HG03135 (cell line): ENCODE data around the gene SLC38A2.
A peak's percentile ranks its signal among the peaks of the same experiment; 100 is the strongest.

Source experiments
- ATAC-seq: cut with Tn5 transposase; IDR thresholded peaks from one replicate; pipeline ENCODE4 v1.9.1; 2021; ENCODE audit warnings: mild to moderate bottlenecking, moderate library complexity; ENCODE audit not compliant: unreplicated experiment

The SLC38A2 gene

DNA sequence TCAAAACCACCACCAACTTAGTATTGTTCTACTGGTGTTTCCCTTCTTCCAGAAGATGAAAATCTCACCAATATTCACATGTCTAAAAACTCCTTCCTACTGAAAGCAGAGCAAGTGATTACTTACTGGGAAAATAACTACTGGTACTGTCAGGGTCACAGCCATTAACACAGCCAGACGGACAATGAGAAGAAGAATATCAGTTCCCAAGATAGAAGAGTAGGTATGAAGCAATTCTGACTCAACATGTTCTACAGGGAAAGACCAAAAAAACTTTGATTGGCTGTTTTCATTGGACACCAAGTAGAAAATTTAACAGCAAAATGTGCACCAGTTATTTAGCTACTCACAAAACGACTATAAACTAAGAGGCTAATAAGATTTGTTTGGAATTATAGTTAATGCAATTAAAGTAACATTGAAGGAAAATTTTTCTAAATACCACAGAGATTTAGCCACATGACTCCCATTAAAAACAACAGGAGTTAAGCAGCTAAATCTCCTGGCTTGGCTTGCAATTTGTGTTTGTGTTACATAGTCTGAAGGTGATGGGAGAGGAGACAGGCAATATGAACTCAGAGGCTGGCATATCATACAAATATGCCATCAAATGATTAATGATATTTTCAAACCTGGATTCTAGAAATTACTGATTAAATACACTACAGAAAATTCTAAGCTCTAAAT, 9.5 kb downstream of the SLC38A2 start:
- no peak for ATAC-seq

DNA sequence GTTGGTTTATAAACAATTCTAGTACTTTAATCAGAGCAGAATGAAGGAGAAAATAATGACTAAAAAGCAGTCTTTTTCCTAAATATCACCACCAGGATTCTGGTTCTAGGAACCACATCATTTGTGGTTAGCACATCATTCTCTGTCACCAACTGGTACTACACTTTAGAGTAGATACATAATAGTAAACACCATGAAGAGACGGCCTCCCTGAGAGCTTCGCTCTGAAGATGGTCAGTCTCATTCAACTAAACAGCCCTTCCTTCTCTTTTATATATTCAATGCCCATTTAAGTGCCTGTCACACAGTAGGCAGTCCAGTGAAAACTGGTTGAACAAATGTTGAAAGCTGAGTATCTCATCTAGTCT, 10.9 kb downstream of the SLC38A2 start:
- ATAC-seq = no peak

DNA sequence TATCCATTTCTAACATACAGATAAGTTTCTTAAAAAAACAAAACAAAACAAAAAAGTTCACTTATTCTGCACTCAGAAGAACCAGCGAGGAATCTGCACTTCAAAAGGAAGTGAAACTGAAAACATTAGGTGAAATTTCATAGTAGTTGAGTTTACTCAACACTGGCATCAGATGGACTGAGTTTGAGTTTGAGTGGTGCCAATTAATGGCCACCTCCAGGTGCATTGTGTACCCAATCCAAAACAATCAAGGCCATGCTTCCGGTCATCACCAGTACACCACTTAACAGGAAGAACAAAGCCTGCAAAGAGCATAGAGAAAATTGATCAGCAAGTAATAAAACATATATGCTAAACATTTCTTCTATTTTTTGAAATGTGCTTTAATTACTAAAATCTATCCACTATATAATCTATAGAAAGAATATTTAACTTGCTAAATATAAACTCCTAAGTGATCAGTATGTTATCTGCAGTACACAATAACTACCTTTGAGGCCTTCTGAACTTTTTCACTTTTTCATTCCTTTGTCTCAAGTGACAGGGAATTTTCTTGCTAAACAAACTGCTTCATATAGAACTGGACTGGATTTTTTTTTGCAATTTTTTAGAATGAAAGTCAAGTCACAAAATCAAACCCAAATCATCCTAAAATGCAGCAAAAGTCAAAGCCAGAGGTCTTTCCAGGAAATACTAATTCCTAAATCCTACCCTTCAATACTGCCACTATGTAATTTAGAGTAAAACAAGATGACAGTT, 11.5 kb downstream of the SLC38A2 start:
- peak; percentile 52 for ATAC-seq

DNA sequence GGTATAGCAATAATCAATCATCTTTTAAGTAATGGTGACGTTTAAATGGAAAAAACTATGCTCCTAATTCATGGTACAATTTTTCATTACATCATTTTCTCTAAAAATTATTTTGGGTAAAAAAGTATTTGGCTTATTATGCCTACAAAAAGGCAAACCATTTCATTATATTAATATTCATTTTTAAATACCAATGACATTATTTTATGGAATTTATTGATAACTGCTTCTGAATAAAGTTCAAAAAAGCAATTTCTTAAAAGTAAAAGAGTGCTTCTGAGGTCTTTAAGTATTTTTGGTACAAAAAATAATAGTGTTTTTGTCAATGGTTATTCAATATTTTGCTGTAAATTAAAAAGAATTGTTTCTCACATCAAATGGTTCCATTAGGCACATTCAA, 12.2 kb downstream of the SLC38A2 start:
- ATAC-seq = no peak

DNA sequence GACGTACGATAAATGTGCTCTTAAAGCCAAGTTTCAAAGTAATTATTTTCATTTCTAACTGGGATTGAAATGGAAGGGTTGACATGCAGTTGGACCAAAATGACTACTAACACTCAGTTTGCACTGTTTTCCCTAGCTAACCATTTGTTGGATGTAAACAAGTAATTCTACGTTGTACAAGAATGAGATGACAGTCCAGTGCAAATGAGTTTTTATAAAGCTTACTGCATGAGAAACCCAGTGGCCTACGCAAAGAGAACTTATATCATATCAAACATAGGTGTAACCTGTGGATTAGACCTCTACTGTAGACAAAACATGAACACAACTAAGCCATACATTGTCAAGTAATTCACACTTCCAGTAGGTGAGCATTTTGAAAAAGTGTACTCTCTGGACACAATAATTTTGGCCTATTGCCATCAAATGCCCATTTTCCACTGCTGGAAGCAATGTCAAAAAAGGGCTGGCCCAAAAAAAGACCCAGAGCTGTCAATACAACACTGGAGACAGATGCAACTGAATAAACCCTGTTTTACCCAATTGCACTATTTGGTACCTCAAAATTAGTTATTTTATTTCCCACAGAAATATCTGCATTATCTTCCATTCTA, 12.8 kb downstream of the SLC38A2 start:
- no peak for ATAC-seq

DNA sequence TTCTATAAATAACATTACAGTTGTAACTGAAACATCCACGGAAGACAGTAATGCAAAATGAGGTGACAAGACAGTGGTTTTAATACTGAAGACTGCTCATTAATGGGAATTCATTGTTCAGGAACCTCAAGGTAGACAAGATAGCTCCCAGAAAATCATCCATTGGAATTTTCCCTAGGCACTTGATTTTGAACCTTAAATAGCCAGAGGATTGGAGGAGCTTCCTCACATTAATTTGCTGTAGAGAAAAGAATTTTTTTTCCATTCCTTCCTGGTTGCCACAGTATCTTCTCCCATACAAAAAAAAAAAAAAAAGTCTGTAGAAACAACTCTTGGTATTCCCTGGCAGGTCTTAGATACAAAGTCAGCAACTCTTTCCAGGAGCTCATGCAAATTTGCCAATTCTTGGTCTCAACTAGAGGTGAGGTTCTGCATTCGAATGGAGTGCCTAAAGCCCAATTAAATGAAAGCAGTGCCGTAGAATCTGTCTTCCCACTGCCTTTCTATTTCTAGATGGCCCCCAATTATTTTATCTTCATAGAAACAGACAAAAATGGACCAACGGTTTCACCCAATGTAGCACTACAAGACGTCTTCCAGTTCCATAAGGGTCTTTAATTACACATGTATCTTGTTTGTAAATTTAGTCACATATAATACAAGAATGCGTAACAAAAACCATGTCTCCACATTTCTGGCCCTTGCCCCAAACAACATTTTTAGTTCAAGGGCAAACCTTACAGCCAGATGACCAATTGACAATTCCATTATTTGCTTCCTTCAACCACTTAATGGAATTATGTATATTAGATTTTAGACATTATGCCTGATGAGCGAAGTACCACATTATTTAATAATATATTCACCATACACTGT, 13.5 kb downstream of the SLC38A2 start:
- no peak for ATAC-seq

DNA sequence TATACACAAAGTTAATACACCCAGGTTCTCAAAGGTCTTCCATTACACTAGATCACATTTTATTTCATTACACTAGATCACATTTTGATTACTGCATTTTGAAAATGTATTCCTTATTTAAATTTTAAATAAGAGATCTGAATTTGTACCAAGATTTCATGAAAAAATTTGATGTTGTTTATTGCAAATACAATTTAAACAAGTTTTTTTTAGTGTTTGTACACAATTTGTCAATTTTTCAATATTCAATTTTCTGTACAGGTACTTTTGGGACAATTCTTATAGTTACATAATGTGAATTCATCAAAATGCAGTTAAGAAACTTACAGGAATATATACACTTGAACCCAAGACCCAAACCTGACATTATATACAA, 14.3 kb downstream of the SLC38A2 start:
- ATAC-seq = no peak

DNA sequence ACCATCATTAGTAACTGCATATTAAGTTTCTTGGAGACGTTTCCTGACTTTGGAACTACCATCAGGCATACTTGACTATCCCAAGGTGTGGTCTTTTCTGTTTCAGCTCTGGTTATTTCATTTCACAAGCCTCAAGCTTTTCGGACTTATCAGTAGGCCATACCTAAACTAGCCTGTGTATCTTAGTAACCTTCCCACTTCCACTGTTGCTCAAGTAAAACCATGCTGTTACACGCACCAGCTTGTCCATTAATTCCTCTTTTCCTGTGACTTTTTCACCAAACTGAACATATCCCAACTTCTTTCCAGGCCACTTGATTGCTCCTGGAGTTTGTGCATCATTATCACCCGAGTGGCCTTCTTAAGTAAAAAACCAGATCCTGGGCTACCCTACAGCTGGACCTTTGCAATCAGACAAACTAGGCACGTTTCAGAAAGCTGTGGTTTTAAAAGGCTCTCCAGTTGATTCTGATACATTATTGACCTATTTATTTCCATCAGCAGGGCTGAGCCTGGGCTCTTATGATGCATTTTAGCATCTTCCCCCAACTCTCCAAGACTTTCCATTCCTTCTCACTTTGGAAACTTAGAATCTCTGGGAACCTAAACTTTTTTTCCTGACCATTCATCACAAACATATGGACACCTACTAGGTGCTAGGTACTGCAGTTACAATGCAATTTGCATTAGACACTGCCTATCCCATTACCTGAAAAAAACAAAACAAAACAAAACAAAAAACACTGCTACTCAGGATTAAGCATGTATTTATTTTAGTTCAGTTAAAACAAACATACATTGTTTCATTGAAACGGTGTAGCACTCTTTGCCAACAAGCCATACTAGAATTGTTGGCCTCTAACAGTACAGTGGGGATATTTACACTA, 14.9 kb downstream of the SLC38A2 start:
- no peak for ATAC-seq

DNA sequence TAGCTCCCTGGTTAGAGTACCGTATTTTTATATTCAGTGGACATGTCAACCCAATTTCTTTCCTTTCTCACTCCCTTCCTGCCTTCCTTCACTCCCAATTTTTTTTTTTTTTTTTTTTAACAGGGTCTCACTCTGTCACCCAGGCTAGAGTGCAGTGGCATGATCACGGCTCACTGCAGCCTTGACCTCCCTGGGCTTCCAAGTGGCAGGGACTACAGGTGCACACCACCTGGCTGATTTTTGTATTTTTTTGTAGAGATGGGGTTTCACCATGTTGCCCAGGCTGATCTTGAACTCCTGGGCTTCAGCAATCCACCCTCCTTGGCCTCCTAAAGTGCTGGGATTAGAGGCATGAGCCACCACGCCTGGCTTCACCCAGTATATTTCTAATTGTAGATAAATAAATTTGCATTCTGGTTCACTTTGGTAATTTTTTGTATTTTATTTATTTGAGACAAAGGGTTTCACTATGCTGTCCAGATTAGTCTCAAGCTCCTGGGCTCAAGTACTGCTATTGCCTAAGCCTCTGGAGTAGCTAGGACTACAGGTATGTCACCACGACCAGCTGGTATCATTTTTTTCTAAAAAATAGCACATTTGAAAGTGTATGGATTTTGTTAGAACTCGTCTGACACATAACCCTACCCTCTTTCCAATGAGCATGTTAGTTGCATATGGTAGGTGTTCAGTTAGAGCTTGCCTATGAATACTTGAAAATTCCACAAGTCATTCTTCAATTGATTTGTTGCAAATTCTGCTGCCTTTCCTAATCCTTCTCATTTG, 15.7 kb downstream of the SLC38A2 start:
- no peak for ATAC-seq

DNA sequence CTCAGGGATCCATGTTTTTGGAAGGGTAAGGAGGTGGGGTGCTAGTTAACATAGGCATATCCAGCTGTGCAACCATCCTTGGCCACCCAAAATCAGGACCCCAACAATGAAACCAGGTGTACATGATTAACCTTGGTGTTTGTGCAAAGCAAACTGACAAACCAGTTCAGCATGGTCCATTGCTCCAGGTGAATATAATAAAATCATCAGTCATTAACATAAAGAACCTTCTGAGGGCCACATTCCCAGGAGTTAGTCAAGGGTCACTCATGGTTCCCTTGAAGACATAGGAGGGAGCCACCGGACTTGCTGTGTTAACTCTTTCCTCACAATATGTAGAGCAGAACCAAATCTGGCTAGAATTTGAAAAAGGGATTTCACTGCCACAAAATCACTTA, 17.8 kb downstream of the SLC38A2 start:
- ATAC-seq = no peak

DNA sequence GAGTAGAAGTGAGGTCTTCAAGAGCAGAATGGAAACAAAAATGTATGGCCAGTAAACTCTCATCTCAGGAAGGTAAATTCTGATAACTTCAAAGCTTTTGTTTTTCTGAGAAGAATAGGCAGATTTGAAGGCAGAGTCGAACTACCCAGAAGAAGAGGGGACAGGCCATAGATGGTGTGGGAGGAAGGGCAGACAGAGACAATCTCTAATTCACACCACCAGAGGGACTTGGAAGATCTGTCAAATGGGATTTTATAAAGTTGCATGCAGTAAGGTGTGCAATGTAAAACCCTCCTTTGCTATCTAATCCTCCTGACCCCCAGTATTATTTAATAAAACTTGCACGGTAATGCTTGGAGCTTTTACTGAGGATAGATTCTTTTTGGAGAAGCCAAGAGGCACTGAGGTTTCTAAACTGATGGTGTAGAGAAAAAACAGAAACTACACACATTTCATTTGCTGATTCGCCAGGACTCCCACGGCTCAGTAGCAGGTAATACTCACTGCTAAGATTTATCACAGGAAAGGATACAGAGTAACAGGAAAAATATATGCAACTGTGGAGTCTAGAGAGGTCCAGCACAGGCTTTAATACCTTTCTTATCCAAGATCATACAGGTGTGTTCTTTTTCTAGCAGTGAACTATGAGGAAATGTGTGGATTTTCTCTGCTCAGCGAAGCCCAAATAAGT, 18.3 kb downstream of the SLC38A2 start:
- no peak for ATAC-seq

DNA sequence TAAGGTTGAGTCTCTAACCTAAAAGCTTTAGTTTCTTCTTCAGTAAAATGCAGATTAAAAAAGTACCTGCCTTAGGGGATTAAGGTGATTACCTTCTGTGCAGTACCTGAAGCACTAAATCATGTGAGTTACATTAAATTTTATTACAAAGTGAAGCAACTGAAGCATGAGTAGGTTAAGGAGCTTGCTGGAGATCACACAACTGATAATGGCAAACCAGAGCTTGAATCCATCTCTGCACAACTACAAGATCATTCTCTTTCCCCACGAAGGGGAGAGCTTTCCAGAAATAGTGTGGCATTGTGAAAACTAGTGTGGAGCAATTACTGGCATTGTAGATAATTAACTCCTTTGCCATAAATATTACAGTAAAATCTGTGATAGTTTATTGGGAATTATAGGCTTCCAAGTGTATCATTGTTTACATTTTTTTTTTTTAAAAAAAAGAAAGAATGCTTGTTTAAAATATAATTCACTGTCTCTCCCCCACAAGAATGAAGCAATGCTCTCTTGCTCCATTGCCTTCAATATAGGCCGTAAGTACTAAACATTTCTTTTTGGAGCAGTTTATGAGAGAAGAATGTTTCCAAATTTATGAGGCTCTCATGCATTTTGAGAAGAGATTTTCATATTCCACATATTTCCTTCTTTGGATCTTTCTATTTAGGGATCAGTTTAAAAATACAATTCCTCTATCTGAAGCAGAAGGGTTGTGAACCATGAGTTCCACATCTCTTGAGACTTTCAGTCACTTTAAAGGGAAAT, 20.5 kb downstream of the SLC38A2 start:
- ATAC-seq = no peak

DNA sequence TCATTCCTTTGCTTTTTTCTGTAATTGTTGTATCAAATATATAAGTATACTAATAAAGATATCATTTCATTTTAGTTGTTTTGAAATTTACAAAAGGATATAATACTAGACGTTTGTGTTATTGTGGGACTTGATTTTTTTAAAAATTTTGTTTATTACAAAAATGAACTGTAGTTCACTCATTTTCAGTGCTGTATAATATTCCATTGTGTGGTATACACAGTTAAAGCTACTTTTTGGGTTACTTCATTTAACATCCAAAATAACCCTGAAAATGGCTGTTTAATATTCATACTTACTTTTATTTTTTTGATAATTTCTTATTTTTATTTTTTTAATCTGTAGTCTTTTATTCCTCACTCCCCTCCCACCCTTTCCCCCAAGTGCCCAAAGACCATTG, 21.4 kb downstream of the SLC38A2 start:
- no peak for ATAC-seq

DNA sequence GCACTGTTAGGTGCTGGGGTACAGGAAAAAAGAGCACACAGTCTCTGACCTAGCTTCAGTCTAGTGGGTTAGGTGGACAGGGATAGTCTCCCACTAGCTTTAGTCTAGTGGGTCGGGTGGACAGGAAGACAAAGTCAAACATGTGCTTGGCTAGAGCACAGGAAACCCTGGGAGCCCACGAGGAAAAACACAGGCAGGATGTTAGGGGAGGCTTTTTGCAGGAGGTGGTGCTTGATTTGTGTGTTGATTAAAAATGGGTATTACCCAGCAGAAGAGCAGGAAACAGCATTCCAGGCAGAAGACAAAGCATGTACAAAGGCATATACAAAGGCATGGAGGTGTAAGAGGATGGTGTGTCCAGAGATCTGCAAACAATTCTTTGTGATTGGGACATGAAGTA, 23.3 kb downstream of the SLC38A2 start:
- no peak for ATAC-seq

DNA sequence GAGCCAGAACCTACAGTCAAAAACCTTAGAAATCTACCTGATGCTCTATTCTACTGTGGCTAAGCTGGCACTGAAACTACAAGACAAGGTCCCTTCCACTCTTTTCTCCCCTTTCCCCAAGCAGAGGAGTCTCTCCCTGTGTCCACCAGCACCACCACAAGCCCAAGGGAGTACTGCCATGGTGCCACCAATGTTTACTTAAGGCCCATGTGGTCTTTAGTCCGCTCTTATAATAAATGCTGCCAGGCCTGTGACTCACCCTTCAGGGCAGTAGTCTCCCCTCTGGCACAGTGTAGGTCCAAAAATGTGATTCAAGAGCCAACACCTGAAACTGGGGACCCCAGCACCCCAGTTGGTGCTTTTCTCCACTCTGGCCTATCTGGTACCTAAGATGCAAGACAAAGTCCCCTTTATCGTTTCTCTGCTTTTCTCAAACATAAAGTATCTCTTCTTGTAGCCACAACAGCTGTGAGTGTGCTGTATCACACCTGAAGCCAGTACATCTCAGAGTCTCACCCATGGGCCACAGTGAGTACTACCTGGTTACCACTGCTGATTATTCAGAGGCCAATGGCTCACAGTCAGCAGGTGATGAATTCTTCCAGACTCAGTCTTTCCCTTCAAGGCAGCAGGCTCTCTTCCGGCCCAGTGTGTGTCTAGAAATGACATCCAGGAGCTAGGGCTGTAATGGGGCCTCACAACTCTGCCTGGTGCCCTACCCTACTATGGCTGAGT, 29.3 kb downstream of the SLC38A2 start:
- ATAC-seq = no peak

DNA sequence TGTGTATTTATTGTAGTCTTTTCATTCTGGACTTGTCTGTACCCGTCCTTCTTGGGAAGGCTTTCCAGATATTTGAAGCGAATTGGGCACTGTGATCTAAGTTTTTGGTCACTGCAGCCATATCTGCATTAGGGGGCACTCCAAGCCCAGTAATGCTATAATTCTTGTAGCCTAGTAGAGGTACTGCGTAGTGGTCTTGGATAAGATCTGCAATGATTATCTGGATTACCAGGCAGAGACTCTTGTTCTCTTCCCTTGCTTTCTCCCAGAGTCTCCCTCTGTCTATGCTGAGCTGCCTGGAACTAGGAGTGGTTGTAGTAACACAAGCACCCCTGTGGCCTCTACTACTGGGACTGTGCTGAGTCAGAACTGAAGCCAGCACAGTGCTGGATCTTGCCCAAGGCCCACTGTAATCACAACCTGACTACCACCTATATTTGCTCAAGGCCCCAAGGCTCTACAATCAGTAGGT, 30.0 kb downstream of the SLC38A2 start:
- ATAC-seq = no peak

DNA sequence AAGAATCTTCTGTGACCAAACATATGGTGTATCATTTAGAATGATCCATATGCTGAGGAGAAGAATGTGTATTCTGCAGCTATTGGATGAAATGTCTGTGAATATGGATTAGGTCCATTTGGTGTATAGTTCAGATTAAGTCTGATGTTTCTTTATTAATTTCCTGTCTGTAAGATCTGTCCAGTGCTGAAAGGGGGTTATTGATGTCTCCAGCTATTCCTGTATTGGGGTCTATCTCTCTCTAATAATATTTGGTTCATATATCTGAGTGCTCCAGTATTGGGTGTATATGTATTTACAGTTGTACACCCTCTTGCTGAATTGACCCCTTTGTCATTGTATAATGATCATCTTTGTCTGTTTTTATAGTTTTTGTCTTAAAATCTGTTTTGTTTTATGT, 33.5 kb downstream of the SLC38A2 start:
- ATAC-seq = no peak
